ENCODE measurements around the gene NTSR2.

DNA sequence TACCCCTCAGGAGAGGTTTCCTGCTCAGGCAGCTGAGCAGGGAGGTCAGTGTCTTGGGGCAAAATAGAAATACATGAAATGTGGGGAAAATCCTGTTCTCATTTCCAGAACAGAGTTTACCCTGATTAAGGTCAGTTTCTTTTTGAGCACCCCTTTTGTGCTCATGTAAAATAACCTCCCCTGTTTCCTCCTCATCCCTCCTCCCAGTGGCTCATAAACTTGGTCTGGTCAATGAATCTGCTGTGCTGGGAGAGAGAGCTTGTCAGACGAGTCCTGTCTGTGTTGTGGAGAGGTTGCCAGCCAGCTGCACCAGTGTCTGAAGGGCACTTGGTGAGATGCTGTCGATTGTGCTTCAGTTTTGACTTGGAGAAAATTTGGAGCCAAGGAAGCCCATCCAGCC lies 48.6 kb downstream of the NTSR2 start:
- TF ChIP-seq, protein P1, sequence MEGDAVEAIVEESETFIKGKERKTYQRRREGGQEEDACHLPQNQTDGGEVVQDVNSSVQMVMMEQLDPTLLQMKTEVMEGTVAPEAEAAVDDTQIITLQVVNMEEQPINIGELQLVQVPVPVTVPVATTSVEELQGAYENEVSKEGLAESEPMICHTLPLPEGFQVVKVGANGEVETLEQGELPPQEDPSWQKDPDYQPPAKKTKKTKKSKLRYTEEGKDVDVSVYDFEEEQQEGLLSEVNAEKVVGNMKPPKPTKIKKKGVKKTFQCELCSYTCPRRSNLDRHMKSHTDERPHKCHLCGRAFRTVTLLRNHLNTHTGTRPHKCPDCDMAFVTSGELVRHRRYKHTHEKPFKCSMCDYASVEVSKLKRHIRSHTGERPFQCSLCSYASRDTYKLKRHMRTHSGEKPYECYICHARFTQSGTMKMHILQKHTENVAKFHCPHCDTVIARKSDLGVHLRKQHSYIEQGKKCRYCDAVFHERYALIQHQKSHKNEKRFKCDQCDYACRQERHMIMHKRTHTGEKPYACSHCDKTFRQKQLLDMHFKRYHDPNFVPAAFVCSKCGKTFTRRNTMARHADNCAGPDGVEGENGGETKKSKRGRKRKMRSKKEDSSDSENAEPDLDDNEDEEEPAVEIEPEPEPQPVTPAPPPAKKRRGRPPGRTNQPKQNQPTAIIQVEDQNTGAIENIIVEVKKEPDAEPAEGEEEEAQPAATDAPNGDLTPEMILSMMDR (IDR thresholded peaks at IDR 0.05): no peak
- TF ChIP-seq POLR2A (IDR thresholded peaks at IDR 0.05) (no peak), EP300 (IDR thresholded peaks at IDR 0.05) (no peak), POLR2AphosphoS5 (IDR thresholded peaks at IDR 0.05) (no peak)

Measured in suprapubic skin (tissue), 4 donors.